HEK293T (cell line): Measurements from ENCODE around the gene ADM5.

ENCODE experiments used
- BHLHE40 ChIP-seq: fragments of 450-650 bp; IDR thresholded peaks from 2 replicates; pipeline ENCODE4 v1.6.1; 2016; ENCODE audit warnings: mild to moderate bottlenecking, moderate library complexity, borderline replicate concordance
- FOXM1 ChIP-seq: fragments of 450-650 bp; IDR thresholded peaks from 2 replicates; pipeline ENCODE4 v1.6.1; 2017; ENCODE audit warnings: mild to moderate bottlenecking, borderline replicate concordance
- SP1 ChIP-seq: fragments of 450-650 bp; IDR thresholded peaks from 2 replicates; pipeline ENCODE4 v1.6.1; 2017

- TF ChIP-seq BHLHE40, result no peak
- no peak for TF ChIP-seq SP1
- TF ChIP-seq FOXM1, result no peak
Observed at GRCh38 chr19:49656456-49657109, 32.8 kb upstream of the ADM5 start.
